Fibroblast of peridontal ligament (primary cell): ENCODE results near the gene UMODL1.
A peak's percentile ranks its signal among the peaks of the same experiment; 100 is the strongest.

Experiments
- DNase-seq: peaks from one replicate; pipeline ENCODE4 v3.0.0-alpha.2; 2010; ENCODE audit errors: extremely low read depth

Gene UMODL1

DNA sequence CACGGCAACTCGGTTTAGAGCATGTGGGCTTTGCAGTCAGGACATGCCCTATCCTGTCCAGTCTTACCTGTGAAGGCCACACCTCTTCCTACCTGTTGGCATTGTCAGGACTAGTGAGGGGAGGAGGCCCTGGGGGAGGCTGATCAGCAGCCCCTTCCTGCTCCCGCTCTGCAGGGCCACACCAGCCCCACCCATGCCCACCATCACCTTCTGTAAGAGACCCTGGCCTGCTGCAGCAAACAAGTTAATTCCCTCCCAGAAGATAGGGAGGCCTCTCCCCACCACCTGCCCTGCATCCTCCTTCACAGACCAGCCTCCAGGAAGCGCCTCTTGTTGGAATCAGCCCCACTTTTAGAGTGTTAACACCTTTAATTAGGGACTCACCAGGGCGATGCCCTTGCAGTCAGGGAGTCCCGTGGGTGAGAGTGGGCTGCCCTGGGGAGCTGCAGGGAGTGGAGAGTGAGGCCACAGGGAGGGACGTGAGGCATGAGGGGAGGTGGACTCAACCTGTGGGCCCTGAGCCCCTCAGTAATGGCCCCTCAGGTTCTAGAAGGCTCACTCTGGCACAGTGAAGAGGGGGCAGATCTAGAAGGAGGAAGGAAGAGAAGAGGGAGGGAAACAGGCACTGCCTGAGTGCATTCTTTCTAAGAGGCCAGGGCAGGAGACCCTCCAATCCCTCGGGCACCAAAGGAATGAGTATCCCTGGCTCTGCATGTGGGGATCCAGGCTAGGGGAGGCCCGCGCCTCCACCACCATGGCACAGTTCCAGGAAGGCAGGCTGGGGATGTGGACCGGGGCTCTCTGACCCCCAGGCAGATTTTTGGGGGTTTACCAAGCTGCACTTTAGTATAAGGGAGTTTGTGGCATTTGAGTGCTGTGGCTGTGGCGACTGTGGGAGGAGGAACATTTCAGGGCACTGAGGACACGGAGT, 8.2 kb downstream of the UMODL1 start:
- no peak for DNase-seq

DNA sequence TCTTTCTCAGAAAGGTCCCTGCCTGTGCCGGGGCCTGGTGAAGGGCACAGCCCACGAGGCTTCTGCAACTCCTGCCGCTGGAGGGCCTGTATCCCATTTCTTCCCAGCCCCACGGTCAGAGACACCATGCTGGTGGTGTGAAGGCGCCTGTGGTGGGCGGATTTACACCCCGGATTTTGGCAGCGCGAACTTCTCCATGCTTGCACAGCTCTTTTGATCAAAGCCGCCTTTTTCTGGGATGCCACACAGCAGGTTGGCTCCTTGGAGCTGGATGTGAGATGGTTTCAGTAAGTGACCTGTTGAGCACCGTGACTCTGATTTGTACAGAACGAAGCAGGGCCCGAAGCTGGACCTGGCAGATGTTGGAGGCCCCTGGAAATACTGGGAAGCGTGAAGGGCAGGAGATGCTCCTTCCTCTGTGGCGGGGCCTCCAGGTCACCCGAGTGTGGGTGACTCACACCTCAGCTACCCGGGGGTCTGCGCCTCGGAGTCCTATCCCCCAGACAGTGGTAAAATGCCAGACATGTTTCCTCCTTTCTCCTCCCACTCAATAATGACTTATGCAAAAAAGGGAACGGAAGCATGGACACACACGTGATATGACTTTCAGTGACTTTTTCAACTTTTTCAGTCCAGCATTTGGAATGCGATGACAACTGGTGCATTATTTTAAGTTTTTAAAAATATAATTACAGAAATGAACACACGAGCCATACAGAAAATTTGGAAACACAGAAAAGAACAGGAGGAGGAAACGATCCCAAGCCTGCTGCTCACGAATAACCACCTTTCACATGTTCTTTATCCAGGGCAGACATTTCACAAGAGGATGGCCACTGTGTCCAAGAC, 9.0 kb downstream of the UMODL1 start:
- DNase-seq: no peak

DNA sequence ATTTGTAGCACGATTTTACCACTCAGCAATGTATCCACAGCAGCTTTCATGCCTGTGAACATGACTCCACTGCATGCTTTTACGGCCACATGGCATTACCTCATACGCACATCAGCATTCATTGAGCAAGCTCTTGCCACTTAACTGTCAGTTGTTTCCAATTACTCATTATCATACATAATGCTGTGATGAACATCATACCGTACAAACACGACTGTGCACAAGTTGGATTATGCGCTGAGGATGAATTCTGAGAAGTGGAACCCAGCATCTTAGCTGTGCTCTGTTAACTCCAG, 9.6 kb downstream of the UMODL1 start:
- peak; percentile 90 for DNase-seq

DNA sequence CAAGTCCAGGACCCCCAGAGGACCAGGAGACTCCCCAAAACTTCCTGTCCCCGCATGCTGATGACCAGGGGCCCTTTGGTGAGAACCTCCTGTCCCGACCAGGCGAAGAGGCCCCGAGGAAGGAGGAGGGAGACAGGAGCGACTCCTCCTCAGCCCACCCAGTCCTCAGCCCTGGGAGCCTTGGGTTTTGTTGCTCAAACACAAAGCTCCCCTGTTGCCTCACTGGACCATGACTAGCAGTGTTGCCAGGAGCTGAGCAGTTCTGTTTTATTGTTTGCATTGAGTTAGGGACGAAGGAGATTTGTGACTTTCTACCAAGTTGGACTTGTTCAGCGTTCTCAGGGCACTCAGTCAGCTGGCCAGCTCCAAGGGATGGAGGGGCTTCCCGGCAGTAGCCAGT, 10.0 kb downstream of the UMODL1 start:
- DNase-seq: peak; percentile 8

DNA sequence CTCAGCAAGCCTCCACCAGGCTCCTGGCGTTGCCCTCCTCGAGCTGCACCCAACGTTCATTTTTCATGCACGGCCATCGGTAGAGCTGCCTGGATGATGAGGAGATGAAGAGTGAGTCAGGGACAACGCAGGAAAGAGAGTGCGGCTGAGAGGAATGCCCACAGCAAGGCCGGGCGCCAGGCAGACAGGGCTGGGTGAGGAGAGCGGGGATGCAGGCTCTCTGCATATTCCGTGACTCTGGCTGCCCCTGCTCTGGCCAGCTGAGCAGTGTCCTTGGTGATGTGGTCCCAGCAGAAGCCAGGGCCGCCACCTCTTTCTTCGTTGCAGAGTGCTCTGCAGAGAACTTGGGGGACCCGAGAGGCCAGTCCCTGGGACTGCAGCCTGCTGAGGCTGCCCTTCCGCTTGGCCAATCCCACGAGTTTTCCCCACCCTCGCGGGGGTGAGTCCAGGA, 10.8 kb downstream of the UMODL1 start:
- DNase-seq: no peak

DNA sequence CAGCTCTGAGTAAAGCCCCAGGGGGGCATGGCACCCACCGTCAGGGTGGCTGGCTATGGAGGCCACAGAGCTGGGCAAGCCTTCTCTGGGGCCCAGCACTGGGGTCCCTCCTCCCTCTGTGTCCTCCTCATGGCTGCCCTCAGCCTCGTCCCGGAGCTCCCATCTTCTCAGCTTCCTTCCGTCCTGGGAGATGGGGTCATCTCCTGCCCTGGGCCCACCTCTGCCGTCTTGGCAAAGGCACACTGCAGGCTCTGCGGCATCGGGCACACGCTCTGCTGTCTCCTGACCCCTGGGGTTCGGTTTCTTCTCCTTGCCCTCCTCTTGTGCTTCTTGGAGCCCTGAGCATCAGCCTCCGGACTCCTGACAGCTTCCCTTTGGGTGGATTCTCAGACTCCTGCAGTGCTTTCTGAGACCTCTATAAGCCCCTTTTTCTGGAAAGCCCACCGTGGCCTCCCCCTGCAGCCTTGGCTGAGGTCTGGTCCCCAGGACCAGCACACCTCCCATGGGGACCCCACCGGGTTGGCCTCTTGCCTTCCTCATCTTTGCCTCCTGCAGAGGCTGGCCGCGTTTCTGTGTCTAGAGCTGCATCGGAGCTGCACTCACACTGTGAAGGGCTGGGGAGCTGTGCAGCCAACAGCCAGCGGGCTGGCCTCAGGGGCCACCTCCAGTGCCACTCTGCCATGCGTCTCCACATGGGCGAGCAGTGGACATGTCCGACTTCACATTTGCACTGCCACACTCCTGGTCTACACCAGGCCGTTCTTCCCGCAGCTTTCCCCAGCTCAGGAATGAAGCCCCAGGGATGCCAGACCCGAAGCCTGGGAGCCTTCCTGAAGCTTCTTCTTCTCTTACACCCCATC, 11.6 kb downstream of the UMODL1 start:
- DNase-seq: no peak

DNA sequence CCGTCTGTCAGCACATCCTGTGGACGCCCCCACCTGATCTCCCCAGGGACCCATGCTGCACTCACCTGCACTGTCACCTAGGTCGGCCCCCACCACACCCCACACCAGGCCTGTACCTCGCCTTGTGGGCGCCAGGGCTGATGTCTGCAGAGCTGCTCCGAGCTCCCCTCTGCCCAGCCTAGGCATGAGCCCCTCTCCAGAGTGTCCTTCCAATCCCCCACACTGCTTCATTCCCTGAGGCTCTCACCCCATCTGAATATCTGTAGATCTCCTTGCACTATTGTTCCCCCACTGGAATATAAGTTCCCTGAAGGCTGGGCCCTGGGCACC, 12.2 kb downstream of the UMODL1 start:
- no peak for DNase-seq

DNA sequence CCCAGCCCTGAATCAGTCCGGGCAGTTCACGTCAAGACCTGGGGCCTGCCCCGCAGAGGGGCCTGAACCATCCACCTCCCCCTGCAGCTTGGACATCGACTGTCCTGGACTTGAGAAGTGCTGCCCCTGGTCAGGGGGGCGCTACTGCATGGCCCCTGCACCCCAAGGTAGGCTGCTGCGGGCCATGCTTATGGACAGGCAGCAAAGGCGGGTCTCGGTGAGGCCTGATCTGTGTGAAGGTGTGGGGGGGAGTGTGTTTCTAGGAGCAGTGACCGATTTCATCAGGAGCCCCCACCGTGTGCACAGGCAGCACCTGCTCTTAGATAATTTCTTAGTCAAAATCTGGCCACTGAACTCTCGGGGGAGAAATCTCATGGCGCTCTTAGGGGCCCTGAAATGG, 13.0 kb downstream of the UMODL1 start:
- no peak for DNase-seq

DNA sequence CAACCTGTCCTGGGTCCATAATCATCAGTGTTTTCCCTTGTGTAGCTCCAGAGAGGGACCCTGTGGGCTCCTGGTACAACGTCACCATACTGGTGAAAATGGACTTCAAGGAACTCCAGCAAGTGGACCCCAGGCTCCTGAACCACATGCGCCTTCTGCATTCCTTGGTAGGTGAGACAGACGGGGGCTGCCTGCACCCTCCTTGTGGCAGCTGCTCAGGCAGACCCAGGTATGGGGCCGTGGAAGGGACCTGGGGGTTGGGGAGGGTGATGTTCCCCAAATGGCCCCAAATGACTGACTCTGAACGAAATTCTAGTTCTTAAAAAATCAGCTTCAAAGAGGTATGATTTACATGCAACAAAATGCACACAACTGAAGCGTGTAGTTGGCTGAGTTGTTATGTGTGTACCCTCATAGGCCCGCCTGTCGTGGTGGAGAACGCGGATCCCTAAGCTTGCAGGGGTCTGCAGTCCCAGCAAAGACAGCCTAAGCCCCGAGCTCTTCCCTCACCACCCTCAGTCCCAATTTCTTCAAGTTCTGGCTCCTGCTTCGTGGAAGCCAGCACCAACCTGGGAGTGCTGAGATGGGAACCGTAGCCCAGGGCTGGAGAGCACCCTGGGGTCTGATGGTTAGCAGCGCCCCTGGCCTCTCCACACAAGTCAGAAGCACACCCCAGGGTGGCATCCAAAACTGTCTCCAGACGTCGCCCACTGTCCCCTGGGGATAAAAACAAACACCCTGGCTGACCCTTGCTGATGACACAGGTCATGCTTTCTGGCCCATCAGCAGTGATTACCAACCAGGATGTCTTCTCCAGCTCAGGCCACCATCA, 14.3 kb downstream of the UMODL1 start:
- no peak for DNase-seq

DNA sequence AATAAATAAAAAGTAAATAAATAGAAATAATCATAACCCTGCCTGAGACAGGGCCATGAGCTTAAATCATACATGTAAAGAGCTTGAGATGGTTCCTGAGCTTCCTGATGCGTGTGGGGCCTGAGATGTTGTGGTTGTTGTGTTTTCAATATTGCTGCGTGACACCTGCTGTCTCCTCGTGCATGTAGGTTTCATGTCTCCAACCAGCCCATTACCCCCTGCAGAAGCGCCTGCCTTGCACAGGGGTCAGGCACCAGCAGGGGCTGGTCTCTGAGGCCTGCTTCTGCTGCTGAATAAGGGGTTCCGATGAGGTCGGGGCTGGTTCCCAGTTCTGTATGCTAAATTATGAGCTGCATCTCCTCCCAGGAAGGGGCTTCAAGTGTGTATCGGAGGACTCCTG, 15.9 kb downstream of the UMODL1 start:
- no peak for DNase-seq

DNA sequence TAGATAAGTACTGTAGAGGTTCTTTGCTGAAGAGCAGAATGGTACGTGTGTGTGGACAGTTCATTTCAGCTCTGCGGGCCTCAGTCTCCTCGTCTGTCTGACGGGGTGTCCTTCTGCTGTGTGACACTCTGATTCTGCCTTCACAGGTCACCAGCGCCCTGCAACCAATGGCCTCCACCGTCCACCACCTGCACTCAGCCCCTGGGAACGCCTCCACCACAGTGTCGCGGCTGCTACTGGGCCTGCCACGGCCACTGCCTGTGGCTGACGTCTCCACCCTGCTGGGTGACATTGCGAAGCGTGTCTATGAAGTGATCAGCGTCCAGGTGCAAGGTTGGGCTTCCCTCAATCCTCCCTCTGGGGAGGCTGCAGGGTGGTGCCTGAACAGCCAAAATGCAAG, 17.0 kb downstream of the UMODL1 start:
- DNase-seq: no peak

DNA sequence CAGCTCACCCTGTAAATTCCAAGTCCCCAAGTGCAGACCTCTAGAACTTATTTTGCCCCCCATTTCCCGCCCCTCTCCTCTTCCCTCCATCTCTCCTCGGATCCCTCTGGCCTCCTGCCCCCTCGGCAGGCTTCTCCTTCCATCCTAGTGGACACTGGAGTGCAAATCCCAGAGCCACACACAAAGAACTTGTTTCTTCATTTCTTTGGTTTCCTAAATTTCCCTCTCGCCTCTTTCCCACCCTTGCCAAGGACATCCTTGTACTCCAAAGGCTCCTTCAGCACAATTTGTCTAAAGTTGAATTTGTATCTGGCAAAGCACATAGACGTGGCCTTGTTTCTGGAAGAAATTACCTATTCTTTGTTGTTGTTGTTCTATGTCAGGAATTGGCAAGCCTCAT, 17.5 kb downstream of the UMODL1 start:
- no peak for DNase-seq

DNA sequence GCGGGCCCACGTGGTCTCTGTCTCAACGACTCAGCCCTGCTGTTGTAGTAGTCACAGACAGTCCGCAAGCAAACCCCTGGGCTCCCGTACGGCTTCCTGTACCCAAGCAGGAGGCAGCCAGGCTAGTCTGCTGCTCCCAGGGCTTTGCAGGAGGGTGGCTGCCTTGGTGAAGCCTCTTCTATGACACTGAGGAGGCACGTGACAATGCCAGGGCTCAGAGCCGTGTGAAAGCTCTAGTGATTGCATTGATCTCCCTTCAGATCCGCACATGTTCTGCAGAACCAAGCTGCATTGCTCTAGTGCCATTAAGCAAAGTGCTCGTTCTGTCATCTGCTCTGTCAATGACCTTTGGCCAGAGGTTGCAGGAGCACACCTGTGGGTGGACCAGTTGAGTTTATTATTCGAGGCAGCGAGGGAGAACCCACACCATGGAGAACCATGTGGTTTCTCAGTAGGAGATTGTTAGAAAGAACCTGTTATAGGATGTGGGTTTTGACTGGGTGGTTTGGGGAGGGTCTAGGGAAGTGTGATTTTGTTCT, 18.0 kb downstream of the UMODL1 start:
- DNase-seq: no peak

DNA sequence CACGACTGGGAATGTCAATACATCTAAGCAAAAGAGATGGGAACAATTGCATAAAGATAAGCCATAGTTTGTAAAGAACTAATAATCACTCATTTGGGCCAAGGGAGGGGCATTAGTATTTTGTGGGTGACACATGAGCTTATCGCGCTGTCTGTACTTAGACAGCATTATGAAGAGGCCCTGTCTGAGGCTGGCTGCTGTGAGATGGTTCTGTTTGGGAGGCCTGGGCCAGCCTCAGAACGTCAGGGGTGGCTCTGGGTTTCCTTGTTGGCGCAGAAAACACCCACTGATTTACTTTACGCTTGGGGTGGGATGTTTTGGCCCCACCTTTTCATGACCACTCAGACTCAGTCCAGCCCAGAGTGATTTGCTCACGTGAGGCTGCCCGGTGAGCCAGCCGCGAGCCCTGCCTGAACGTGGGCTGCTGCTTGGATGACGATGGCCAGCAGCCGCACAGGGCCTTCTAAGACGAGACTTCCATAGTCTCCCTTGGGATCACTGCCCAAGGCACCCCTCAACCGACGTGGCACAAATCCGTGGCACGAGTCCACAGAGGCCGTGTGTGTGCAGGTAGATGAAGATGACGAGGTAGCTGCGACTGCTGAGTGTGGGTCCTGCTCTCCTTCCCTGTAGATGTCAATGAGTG, 18.7 kb downstream of the UMODL1 start:
- no peak for DNase-seq

DNA sequence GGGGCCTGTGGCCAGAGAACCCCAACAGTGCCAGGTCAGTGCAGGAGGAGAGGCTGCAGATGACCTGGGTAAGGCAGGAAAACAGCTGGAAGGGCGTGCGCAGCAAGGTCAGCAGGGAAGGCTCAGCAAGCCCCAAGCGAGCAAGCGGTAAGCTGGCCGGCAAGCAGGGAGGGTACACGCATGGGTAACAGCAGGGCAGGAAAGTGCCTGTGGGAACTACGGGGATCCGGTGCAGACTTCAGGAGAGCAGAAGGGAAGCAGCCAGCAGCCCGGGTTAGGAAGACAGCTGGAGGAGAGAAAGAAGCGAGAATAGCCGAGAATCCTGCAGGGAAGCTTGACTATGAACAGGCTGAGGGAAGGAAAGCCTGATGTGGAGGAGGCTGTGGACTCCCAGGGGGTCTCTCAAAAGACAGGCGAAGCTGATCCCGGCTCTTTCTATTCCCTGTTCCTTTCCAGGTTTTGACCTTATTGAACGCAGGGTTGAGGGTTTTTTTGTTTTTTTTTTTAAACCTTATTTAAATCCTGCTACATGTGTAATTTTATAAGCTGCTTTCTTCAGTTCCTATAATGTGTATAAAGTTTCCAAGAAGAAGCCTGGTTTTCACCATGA, 20.9 kb downstream of the UMODL1 start:
- DNase-seq: no peak

DNA sequence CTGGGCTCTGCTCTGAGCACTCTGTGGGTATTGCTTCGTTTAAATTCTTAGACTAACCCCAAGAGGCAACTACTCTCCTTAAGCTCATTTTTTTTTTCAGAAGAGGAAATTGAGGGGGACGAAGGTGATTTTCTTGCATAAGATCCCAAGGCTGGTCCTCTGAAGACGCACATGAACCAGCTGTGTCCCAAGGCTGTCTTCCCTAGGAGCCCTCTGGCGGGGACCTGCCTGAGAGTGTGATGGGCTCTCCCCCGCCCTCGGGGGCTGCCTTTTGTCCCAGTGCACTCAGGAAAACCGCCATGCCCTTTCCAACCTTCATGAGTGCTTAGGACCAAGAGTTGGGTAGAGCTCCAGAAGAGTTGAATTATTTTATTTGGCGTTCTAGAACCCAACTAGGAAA, 21.7 kb downstream of the UMODL1 start:
- DNase-seq: no peak

DNA sequence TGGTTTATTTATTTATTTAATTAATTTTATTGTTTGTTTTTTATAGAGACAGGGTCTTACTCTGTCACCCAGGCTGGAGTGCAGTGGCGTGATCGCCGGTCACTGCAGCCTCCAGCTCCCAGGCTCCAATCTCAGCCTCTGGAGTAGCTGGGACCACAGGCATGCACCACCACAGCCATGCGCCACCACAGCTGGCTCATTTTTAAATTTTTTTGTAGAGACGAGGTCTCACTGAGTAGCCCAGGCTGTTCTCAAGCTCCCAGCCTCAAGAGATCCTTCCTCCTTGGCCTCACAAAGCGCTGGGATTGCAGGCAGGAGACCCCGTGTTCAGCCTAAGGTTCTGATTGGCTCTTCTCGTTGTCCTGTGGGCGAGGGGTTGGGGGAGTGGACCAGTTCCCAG, 22.1 kb downstream of the UMODL1 start:
- DNase-seq: peak; percentile 27

DNA sequence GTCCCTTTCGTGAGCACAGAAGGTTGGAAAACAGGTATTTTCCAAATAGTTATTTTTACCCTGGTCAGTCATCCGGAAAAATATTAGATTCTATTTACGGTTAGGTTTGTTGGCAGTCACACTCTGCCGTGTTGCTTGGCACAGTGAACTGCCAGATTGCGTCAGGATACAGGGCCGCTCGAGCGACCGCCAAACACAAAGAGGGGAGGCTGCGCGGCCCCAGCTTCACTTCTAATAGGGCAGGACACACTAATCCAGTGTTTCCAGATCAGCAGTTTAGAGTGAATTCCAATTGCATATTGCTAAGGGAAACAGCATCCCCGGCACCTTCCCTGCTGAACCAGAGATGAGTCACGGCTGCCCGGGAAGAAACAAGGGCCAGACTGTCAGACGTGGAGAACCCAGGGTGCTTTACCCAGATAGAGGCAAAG, 22.9 kb downstream of the UMODL1 start:
- peak; percentile 85 for DNase-seq

DNA sequence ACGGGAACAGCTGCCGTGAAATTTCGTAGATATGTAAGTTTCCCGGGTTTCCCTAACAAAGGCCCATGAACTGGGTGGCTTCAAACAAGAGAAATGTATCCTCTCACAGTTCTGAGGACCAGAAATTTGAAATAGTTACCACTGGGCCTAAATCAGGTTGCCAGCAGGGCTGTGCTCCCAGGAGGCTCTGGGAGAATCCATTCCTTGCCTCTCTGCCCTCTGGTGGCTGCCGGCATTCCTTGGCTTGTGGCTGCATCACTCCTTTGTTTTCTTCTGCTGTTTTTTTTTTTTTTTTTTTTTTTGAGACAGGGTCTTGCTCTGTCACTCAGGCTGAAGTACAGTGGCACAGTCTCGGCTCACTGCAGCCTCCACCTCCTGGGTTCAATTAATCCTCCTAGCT, 23.7 kb downstream of the UMODL1 start:
- no peak for DNase-seq

DNA sequence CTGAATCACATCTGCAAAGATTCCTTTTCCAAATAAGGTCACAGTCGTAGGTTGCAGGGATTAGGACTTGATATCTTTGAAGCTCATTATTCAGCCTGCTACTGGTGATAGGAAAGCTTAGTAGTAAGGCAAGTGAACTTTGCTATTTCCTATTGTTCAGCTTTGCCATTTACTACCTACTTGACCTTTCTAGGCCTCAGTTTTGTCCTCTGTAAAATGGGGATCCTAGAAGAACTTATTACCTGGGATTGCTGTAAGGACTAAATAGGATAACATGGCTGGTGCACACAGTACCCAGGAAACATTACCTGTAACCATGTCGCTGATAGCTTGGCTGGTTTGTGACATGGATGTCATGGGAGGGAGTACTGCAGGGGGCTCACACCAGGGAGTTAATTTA, 24.5 kb downstream of the UMODL1 start:
- no peak for DNase-seq
